Measurements from ENCODE around the gene COX18.
A peak's percentile ranks its signal among the peaks of the same experiment; 100 is the strongest.

The COX18 gene

GRCh38 chr4:73069338-73070073 is at the start of gene COX18:
Gene COX18 (minus strand): TSS chr4:73069716. CDS start chr4:73069649, 67 bp downstream.
- DNase-seq (ENCODE audit: low spot score) = peak; percentile 99

- DNase-seq (ENCODE audit: low spot score) = no peak
These were observed 40.0 kb upstream of the COX18 start for GRCh38 chr4:73109493-73109892.

GRCh38 chr4:73104695-73105094 is 35.2 kb upstream of the COX18 start:
- no peak for DNase-seq (ENCODE audit: low spot score)

GRCh38 chr4:73103799-73104503 is 34.4 kb upstream of the COX18 start:
- no peak for DNase-seq (ENCODE audit: low spot score)

- DNase-seq (ENCODE audit: low spot score) = no peak
These were observed 29.6 kb upstream of the COX18 start for GRCh38 chr4:73099143-73099542.

GRCh38 chr4:73098713-73099112 is 29.2 kb upstream of the COX18 start:
- no peak for DNase-seq (ENCODE audit: low spot score)

- DNase-seq (ENCODE audit: low spot score) = no peak
These were observed 28.5 kb upstream of the COX18 start for GRCh38 chr4:73098016-73098415.

- no peak for DNase-seq (ENCODE audit: low spot score)
These were observed 23.4 kb upstream of the COX18 start for GRCh38 chr4:73092868-73093267.

- DNase-seq (ENCODE audit: low spot score) = no peak
These were observed 21.2 kb upstream of the COX18 start for GRCh38 chr4:73090738-73091137.

- DNase-seq (ENCODE audit: low spot score) = no peak
These were observed 18.4 kb upstream of the COX18 start for GRCh38 chr4:73087871-73088270.

GRCh38 chr4:73086095-73086868 is 16.8 kb upstream of the COX18 start:
- no peak for DNase-seq (ENCODE audit: low spot score)

- peak; percentile 40 for DNase-seq (ENCODE audit: low spot score)
These were observed 11.3 kb upstream of the COX18 start for GRCh38 chr4:73080789-73081188.

- DNase-seq (ENCODE audit: low spot score) = no peak
These were observed 6.3 kb upstream of the COX18 start for GRCh38 chr4:73075832-73076231.

GRCh38 chr4:73070074-73070390 is 516 bp upstream of the COX18 start:
- no peak for DNase-seq (ENCODE audit: low spot score)

- peak; percentile 16 for DNase-seq (ENCODE audit: low spot score)
These were observed 802 bp downstream of the COX18 start for GRCh38 chr4:73068491-73069337.

GRCh38 chr4:73067971-73068394 is 1.5 kb downstream of the COX18 start:
- DNase-seq (ENCODE audit: low spot score) = no peak

- DNase-seq (ENCODE audit: low spot score) = no peak
These were observed 2.6 kb downstream of the COX18 start for GRCh38 chr4:73066928-73067327.

- no peak for DNase-seq (ENCODE audit: low spot score)
These were observed 3.1 kb downstream of the COX18 start for GRCh38 chr4:73066445-73066844.

- DNase-seq (ENCODE audit: low spot score) = no peak
These were observed 5.0 kb downstream of the COX18 start for GRCh38 chr4:73064536-73064935.

- peak; percentile 42 for DNase-seq (ENCODE audit: low spot score)
These were observed 14.1 kb downstream of the COX18 start for GRCh38 chr4:73055241-73055897.

- no peak for DNase-seq (ENCODE audit: low spot score)
These were observed 15.5 kb downstream of the COX18 start for GRCh38 chr4:73053974-73054480.
